Parathyroid adenoma (tissue), 2 donors: ENCODE data around the gene ANKRD44.

ENCODE experiments used
- H2AFZ ChIP-seq: fragments of 300-600 bp; sonication (generic); one replicate; pipeline ENCODE4 v1.7.0; 2017; ENCODE audit warnings: antibody characterized with exemption, mild to moderate bottlenecking
- H3K27ac ChIP-seq: fragments of 300-600 bp; sonication (generic); one replicate; pipeline ENCODE4 v1.7.0; 2017
- H3K27me3 ChIP-seq: fragments of 300-600 bp; sonication (generic); one replicate; pipeline ENCODE4 v1.7.0; 2017; ENCODE audit warnings: low read length; ENCODE audit not compliant: control insufficient read depth, insufficient read depth
- H3K36me3 ChIP-seq: fragments of 300-600 bp; sonication (generic); one replicate; pipeline ENCODE4 v1.7.0; 2017; ENCODE audit warnings: low read length; ENCODE audit not compliant: control insufficient read depth, insufficient read depth
- H3K4me1 ChIP-seq: fragments of 300-600 bp; sonication (generic); one replicate; pipeline ENCODE4 v1.7.0; 2017; ENCODE audit warnings: control low read depth
- H3K4me2 ChIP-seq: fragments of 300-600 bp; sonication (generic); one replicate; pipeline ENCODE4 v1.7.0; 2017; ENCODE audit warnings: low read length
- H3K4me3 ChIP-seq: fragments of 300-600 bp; sonication (generic); one replicate; pipeline ENCODE4 v1.7.0; 2017; ENCODE audit warnings: low read depth, low read length
- H3K79me2 ChIP-seq: fragments of 300-600 bp; sonication (generic); one replicate; pipeline ENCODE4 v1.7.0; 2017; ENCODE audit warnings: control low read depth
- H3K9ac ChIP-seq: fragments of 300-600 bp; sonication (generic); one replicate; pipeline ENCODE4 v1.7.0; 2017; ENCODE audit warnings: mild to moderate bottlenecking
- H3K9me3 ChIP-seq: fragments of 300-600 bp; sonication (generic); one replicate; pipeline ENCODE4 v1.7.0; 2017; ENCODE audit warnings: low read length; ENCODE audit not compliant: control insufficient read depth
- TF ChIP-seq, protein P1 (sequence below): fragments of 300-600 bp; sonication (generic); IDR thresholded peaks from one replicate; pipeline ENCODE4 v1.7.0; 2017; ENCODE audit warnings: antibody characterized with exemption, mild to moderate bottlenecking
- donor health status: primary hyperparathyroidism.

Gene ANKRD44

DNA sequence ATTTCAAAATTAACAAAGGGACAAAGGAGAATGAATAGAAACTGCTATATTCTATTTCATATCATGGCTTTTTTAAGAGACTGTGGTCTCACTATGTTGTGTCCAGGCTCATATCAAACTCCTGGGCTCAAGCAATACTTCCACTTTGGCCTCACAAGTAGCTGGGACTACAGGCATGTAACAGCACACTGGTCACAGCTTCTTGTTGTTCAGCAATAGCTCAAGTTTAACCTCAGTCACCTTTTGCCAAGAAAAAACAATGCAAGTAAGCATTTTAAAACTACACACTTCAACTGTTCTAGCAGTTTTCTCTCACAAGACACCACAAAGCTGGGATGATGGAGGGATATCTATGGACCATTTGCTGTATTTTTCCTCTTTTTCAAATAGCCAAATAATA lies 77.1 kb downstream of the ANKRD44 start:
- H2AFZ ChIP-seq: no peak overlapping the region

DNA sequence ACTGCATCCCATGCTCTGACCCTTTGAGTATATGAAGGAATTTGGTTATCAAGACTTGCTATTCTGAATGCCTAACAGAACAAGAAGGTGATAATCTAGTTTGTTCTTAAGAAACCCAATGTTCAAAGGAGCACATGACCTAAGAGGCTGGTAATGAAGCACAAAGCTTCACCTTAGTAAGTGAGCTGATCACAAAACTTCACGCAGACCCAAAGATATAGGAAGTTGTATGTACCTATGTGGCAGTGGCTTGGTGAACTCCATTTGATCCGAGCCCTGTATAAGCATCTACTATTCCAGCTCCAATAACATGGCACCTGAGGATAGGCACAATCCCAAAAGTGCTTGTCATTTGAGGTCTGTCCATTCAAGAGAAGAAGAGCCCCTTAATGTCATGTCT lies 78.6 kb downstream of the ANKRD44 start:
- Histone ChIP-seq H2AFZ (no peak overlapping the region), H3K27ac (no peak overlapping the region), H3K27me3 (no peaks in the 10 kb centered on the region), H3K9ac (no peak overlapping the region), H3K36me3 (no peaks in the 10 kb centered on the region), H3K4me1 (peaks cover 4% of the 10 kb centered on the region), H3K79me2 (peaks cover 15% of the 10 kb centered on the region), H3K4me3 (no peak overlapping the region), H3K4me2 (no peak overlapping the region), H3K9me3 (no peaks in the 10 kb centered on the region)
- TF ChIP-seq, protein P1, sequence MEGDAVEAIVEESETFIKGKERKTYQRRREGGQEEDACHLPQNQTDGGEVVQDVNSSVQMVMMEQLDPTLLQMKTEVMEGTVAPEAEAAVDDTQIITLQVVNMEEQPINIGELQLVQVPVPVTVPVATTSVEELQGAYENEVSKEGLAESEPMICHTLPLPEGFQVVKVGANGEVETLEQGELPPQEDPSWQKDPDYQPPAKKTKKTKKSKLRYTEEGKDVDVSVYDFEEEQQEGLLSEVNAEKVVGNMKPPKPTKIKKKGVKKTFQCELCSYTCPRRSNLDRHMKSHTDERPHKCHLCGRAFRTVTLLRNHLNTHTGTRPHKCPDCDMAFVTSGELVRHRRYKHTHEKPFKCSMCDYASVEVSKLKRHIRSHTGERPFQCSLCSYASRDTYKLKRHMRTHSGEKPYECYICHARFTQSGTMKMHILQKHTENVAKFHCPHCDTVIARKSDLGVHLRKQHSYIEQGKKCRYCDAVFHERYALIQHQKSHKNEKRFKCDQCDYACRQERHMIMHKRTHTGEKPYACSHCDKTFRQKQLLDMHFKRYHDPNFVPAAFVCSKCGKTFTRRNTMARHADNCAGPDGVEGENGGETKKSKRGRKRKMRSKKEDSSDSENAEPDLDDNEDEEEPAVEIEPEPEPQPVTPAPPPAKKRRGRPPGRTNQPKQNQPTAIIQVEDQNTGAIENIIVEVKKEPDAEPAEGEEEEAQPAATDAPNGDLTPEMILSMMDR: no peak

More for the DNA sequence above, 77.1 kb downstream of the ANKRD44 start:
- Histone ChIP-seq H3K4me3 (no peak overlapping the region), H3K36me3 (no peaks in the 10 kb centered on the region), H3K4me2 (no peak overlapping the region), H3K27ac (no peak overlapping the region), H3K27me3 (no peaks in the 10 kb centered on the region), H3K4me1 (peaks cover 4% of the 10 kb centered on the region), H3K9ac (no peak overlapping the region), H3K9me3 (no peaks in the 10 kb centered on the region), H3K79me2 (peaks cover 15% of the 10 kb centered on the region)
- TF ChIP-seq, protein P1: no peak

GRCh38 chr2:197229509-197230443 lies 80.8 kb downstream of the ANKRD44 start:
- TF ChIP-seq, protein P1: no peak
- no peaks in the 10 kb centered on the region for H3K9me3 ChIP-seq
- H3K4me2 ChIP-seq: no peak overlapping the region
- H3K4me1 ChIP-seq: peaks cover 4% of the 10 kb centered on the region
- no peaks in the 10 kb centered on the region for H3K27me3 ChIP-seq
- H3K4me3 ChIP-seq: no peak overlapping the region
- no peak overlapping the region for H3K9ac ChIP-seq
- no peak overlapping the region for H3K27ac ChIP-seq
- no peak overlapping the region for H2AFZ ChIP-seq
- peaks cover 9% of the 10 kb centered on the region for H3K79me2 ChIP-seq
- H3K36me3 ChIP-seq: no peaks in the 10 kb centered on the region

DNA sequence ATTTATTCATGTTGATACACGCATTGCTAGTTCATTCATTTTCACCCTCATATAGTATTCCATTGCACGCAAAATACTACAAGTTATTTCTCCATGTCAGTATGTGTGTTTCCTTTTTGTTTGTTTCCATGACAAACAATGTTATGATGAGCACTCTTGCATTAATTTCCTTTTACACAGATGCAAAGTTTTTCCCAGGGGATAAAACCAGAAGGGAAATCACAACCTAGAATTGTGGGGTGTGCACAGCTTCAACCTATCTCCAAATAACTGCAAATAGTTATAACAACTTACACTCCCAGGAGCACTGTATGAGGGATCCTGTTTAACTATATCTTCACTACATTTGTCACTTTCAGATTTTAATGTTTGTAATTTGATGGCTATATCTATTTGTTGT lies 87.1 kb downstream of the ANKRD44 start:
- TF ChIP-seq, protein P1: no peak
- H3K4me1 ChIP-seq: no peaks in the 10 kb centered on the region
- no peak overlapping the region for H3K4me3 ChIP-seq
- no peaks in the 10 kb centered on the region for H3K27me3 ChIP-seq
- no peak overlapping the region for H3K9ac ChIP-seq
- H3K79me2 ChIP-seq: no peaks in the 10 kb centered on the region
- H3K4me2 ChIP-seq: no peak overlapping the region
- no peak overlapping the region for H3K27ac ChIP-seq
- H3K9me3 ChIP-seq: no peaks in the 10 kb centered on the region
- H3K36me3 ChIP-seq: no peaks in the 10 kb centered on the region
- H2AFZ ChIP-seq: no peak overlapping the region
